Measurements from ENCODE around the gene GPR39.

DNA sequence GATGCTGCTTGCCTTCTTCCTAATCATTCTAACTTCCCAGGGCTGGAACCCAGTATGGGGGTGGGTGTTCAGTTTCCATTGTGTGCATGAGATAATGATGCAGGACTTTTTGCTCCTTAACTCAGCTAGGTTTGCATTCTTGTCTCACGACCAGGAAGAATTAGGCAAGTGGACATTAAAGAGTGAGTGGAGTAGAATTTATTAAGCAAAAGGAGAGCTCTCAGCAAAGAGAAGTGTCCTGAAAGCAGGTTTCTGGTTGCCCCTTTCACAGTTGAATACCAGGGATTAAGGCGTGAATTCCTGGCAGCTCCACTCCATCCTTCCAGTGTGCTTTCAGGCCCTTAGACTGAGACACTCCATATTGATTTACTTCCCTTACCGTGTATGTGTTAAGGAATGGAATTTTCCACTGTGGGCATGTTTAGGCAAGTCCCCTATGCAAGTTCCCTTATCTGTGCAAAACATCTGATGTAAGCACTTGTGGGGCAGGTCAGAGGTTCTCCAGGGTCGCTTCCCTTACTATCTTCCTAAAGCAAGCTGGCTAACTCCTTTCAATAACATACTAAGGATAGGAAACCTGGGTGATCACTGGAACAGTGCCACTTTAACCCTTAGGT is 126.5 kb downstream of the GPR39 start:
- TF ChIP-seq, protein P1, sequence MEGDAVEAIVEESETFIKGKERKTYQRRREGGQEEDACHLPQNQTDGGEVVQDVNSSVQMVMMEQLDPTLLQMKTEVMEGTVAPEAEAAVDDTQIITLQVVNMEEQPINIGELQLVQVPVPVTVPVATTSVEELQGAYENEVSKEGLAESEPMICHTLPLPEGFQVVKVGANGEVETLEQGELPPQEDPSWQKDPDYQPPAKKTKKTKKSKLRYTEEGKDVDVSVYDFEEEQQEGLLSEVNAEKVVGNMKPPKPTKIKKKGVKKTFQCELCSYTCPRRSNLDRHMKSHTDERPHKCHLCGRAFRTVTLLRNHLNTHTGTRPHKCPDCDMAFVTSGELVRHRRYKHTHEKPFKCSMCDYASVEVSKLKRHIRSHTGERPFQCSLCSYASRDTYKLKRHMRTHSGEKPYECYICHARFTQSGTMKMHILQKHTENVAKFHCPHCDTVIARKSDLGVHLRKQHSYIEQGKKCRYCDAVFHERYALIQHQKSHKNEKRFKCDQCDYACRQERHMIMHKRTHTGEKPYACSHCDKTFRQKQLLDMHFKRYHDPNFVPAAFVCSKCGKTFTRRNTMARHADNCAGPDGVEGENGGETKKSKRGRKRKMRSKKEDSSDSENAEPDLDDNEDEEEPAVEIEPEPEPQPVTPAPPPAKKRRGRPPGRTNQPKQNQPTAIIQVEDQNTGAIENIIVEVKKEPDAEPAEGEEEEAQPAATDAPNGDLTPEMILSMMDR (IDR thresholded peaks at IDR 0.05), result no peak
- TF ChIP-seq POLR2AphosphoS5 (IDR thresholded peaks at IDR 0.05; ENCODE audit: insufficient read depth in 1 of 2, low read depth in 1 of 2), result no peak

Data from vagina (tissue), 2 donors.